GM20431 (cell line): ENCODE data around the gene FBLN2.

ENCODE experiments used
- in situ Hi-C: fragments of 300-500 bp; cut with MseI, MboI; formaldehyde crosslinking; loops from one replicate; pipeline ENCODE4 v1.15.0; 2020; ENCODE audit warnings: low sequenced_read_pairs; ENCODE audit not compliant: unreplicated experiment

Gene FBLN2

DNA sequence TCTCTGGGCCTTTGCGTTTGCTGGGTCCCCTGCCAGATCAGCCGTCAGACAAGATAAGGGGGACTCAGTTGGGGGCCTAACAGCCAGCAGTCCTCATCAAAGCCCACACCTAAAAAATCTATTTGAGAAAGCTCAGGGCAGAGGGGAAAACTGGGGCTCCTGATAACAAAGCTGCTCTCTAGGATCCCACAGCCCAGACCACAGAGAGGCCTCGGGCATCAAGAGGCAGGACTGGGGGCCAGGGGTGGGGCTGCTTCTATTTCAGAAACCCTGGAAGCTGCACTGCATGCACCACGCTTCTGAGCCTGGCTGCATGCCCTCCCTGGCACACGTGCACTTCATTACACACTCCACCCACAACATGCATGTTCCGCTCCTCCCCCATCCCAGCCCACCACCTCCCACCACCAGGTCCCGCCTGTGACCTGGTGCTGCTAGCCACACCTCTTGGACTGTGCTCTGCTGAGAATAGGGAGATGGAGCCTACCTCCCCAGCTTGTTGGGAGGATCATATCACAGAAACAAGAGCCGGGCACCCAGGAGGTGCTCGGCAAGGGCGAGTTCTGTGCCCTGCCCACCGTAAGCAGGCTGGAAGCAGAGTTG is 26.6 kb downstream of the FBLN2 start:
- in situ Hi-C loops, result no loop called here

- in situ Hi-C loops, result no loop called here
Observed at GRCh38 chr3:13577181-13578121, 28.5 kb downstream of the FBLN2 start.

- in situ Hi-C loops, result no loop called here
Observed at GRCh38 chr3:13578251-13578650, 29.3 kb downstream of the FBLN2 start.

- in situ Hi-C loops, result no loop called here
Observed at GRCh38 chr3:13579063-13579462, 30.1 kb downstream of the FBLN2 start.

DNA sequence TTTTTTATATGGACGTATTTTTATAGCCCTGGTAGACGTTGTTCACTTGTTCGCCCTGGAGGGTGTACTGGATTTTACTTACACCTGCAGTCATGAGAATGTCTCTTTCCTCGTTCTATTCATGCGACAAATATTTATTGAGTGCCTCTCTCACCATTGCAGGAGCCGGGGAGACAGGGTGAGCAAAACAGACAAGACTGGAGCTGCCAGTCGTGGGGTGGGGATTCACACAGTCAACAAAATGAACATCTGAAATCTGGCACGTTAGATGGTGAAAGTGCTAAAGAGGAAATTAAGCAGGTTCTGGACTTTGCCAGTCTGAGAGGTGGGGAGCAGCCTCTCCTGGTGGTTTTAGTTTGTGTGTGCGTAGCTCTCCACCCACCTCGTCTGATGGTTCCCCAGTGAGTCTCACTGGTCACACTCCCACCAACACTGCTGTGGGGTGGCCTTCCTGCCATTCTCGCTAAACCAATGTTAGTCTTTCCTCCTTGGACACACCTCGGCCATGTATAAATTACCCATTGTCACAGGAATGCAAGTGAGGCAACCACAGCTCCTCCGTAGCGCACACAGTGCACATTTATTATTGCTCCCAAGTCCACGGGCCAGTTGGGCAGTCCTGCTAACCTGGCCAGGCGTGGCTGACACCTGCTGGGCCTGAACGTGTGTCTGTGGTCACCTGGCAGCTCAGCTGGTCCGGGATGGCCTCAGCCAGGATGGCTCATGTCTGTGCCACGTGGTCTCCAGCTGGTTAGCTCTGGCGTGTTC is 31.5 kb downstream of the FBLN2 start:
- in situ Hi-C loops, result no loop called here

DNA sequence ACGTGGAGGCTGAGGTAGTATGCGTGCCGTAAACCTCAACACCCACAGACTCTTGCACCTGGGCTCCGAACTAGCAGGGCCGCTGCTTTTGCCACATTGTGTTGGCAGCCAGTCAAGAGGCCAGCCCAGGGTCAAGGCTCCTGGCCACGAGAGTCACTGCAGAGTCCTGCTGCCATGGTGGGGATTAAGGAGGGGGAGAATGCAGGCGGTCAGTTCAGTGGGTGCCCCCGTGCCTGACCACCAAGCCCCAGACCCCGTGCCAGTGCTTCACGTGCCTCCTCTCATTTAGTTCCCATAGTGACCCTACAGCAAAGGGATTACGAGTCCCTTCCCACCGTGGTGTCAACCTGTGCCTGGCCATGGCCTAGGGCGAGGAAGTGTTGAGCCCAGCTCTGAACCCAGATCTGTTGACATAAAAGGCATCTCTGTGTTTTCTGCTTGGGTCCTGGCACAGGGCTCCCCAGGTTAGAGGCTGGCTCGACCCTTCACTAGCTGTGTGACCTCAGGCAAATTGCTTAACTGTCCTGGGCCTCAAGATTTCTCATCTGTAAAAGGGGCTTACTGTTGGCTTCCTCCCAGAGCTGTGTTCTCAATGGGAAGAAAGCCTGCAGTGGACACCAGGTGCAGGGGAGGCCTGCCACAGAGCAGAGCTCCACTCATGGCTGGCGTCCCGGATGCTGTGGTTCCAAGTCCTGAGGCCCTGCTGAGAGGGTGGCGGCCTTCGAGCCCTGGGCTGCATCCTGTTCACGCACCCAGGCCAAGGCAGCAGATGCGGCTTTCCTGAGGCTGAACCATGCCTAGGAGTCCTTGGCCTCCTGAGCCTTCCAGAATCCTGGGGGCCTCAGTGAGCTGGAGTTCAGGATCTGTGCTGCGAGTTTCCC is 32.8 kb downstream of the FBLN2 start:
- in situ Hi-C loops, result no loop called here

DNA sequence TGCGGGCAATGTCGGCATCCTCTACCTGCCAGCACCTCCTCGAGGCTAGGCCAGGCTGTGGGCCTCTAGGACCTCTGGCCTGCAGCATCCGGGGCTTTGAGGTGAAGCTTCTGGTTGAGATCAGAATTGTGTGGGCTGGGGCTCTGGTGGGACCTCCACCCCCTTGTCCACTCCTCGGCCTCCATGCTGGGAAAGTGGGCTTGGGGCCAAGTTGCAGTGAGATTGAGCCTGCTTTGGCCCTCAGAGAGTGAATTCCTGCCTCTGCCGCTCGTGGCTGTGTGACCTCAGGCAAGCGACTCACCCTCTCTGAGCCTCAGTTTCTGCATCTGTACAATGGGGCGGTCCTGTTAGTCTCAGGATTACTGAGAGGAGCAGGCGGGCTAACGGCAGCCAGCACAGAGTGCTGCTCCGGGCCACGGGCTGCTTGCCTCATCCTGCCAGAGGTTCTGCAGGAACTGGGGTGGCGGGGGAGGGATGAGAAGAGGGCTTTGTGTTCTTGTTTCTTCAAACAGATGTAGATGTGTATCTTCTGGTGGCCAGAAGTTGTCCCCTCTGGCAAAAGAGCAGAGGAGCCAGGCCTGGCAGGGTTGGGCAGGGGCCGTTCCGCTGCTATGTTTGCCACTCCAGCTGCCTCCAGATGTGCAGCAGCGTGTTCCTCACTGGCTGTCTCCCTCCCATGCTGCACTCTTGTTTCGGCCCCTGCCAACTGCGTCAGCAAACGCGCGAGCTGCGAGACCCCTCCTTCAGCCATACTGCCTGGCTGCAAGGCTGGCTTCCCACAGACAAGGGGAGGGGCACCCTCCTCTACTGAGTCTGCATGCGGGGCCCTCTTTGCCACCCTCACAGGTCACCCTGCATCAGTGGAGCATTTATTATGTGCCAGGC is 33.7 kb downstream of the FBLN2 start:
- in situ Hi-C loops, result no loop called here

- in situ Hi-C loops, result no loop called here
Observed at GRCh38 chr3:13583251-13584180, 34.6 kb downstream of the FBLN2 start.

DNA sequence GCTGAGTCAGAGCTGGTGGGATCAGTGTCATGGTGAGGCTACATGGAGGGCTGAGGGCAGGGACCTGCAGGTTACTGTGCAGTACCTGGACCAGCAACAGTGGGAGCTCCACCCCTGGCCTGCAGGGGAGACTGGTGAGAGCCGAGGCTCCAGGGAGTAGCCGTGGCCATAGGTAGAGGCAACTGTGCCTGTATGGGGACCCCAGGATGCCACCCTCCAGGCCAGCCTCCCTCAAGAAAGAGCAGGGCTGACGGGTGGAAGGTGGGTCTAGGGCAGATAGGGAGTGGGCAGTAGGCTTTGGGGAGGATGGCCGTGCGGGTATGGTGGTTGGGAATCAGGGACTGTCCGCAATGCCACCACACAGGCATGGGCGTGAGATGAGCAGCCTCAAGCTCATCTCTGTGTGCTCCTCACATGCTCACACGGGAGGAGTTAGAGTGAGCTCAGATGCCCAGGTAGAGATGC is 35.5 kb downstream of the FBLN2 start:
- in situ Hi-C loops, result no loop called here

- in situ Hi-C loops, result no loop called here
Observed at GRCh38 chr3:13584901-13585300, 36.0 kb downstream of the FBLN2 start.

DNA sequence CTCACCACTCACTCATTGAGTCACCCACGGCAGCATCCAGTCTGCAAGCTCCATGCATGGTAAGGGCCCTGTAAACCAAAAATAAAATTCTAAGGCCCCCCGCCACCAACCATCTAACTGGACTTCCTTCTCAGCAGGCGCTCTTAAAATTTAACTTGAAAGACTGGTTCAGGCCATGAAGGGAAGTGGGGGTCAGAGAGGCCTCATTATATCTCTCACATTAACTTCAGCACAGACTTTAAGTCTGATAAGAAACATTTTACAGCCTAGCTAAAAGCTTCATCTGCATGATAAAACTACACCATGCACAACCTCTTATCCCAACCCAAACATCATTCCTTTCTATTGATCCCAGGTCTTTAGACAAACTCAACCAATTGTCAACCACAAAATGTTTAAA is 38.5 kb downstream of the FBLN2 start:
- in situ Hi-C loops, result no loop called here

DNA sequence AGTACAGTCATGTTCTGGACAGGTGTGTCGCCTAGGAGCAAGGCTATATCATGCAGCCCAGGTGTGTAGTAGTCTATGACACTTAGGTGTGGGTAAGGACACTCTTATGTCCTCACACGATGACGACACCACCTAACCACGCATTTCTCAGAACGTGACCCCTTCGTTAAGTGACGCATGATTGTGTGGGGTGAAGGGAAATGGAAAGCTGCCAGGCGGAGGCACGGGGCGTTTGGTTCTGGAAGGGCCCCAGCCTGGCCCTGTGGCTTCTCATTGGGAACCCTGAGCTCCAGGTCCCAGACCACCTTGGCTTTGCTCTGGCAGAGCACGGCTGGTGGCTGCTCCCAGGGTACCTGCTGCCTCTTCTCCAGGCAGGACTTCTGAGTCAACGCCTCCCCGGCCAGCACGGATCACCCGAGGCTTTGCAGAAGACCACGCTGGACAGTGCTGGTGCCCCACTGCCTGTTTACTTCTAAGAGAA is 39.3 kb downstream of the FBLN2 start:
- in situ Hi-C loops, result no loop called here

GRCh38 chr3:13588993-13589392 is 40.1 kb downstream of the FBLN2 start:
- in situ Hi-C loops, result no loop called here

- in situ Hi-C loops, result no loop called here
Observed at GRCh38 chr3:13590841-13591520, 42.1 kb downstream of the FBLN2 start.

GRCh38 chr3:13593615-13594014 is 44.7 kb downstream of the FBLN2 start:
- in situ Hi-C loops, result no loop called here

GRCh38 chr3:13594146-13594545 is 45.2 kb downstream of the FBLN2 start:
- in situ Hi-C loops, result no loop called here

- in situ Hi-C loops, result no loop called here
Observed at GRCh38 chr3:13594991-13595421, 46.1 kb downstream of the FBLN2 start.
